ENCODE results near the gene LOXHD1. TPM values are rescaled to one million over a fixed set of nuclear protein-coding genes. Genes with fewer than 3 reads are reported as not detected.
A peak's percentile ranks its signal among the peaks of the same experiment; 100 is the strongest.

LOXHD1 gene
- total RNA-seq, 6 experiments from 2014 or later, result not detected

DNA sequence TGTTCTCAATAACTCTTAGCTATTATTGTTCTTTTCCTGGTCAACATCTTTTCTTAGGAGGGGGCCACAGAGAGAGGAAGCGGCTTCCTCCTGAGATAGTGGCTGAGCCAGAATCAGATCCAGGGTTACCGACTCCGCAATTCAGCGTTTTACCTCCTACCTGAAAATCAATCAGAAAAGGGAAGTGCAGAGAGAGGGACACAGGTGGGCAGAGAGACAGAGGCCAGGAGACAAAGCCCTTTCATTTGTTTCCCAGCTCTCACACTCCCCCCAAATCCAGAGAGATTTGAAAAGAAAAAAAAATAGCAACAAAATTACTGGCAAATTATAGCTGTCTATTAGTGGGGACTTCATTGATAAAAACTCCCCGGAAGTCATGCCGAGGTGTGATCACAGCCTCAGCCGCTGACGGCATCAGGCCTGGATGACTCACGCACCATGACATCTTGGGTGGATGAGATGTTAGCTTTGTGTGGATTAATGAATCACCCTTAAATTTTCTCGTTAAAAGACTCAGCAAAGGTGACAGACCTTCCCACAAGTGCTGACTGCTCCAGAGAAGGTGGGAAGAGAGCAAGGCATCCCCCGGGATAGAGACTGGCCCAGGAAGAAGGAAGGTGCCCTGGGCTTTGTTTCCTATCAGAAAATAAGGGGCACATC is 120.7 kb downstream of the LOXHD1 start:
- H3K27me3 ChIP-seq, result no peaks in the 10 kb centered on the region
- intact Hi-C loops (cut with DNase I), result no loop called here
- no peaks in the 10 kb centered on the region for H3K4me1 ChIP-seq
- no peak overlapping the region for H3K27ac ChIP-seq
- no peaks in the 10 kb centered on the region for H3K9me3 ChIP-seq
- WGBS (ENCODE audit: insufficient coverage, low coverage, low lambda C conversion rate, missing lambda C conversion rate), result 44% methylated on average over 9 of the region's 11 CpGs
- DNase-seq (no peak), ATAC-seq (peak in 1 of 4 donors; percentile 34)
- TF ChIP-seq, protein P1, sequence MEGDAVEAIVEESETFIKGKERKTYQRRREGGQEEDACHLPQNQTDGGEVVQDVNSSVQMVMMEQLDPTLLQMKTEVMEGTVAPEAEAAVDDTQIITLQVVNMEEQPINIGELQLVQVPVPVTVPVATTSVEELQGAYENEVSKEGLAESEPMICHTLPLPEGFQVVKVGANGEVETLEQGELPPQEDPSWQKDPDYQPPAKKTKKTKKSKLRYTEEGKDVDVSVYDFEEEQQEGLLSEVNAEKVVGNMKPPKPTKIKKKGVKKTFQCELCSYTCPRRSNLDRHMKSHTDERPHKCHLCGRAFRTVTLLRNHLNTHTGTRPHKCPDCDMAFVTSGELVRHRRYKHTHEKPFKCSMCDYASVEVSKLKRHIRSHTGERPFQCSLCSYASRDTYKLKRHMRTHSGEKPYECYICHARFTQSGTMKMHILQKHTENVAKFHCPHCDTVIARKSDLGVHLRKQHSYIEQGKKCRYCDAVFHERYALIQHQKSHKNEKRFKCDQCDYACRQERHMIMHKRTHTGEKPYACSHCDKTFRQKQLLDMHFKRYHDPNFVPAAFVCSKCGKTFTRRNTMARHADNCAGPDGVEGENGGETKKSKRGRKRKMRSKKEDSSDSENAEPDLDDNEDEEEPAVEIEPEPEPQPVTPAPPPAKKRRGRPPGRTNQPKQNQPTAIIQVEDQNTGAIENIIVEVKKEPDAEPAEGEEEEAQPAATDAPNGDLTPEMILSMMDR (IDR thresholded peaks at IDR 0.05), result no peak
- TF ChIP-seq POLR2A (IDR thresholded peaks at IDR 0.05), result no peak
- H3K4me3 ChIP-seq, result no peak overlapping the region
- no peaks in the 10 kb centered on the region for H3K36me3 ChIP-seq

DNA sequence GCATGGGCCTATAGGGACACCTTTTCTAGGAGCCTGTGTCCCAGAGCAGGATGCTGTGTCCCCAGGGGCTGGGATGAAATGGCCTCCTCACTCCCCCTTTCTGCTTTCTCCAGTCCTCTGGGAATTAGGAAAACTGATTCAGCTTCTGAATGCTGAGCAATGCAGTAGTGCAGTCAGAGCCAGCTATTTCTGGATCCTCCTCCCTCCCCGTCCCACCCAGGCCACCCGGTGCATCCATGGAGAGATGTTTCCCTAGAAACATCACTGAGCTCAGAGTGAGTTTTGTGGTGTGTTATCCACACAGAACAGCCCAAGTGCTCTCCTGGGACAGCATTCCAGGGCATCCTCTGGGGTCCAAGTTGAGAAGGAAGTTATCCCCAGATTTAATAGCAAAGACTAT is 125.5 kb downstream of the LOXHD1 start:
- Histone ChIP-seq H3K36me3 (no peaks in the 10 kb centered on the region), H3K4me1 (no peaks in the 10 kb centered on the region), H3K27me3 (no peaks in the 10 kb centered on the region), H3K9me3 (no peaks in the 10 kb centered on the region), H3K27ac (no peak overlapping the region), H3K4me3 (no peak overlapping the region)
- TF ChIP-seq POLR2A (IDR thresholded peaks at IDR 0.05), result no peak
- TF ChIP-seq, protein P1 (IDR thresholded peaks at IDR 0.05), result no peak
- ATAC-seq, result no peak
- no CpG with 5 or more reads among the region's 2 CpGs for WGBS (ENCODE audit: insufficient coverage, low coverage, low lambda C conversion rate, missing lambda C conversion rate)
- intact Hi-C loops (cut with DNase I), result no loop called here
- DNase-seq, result no peak

DNA sequence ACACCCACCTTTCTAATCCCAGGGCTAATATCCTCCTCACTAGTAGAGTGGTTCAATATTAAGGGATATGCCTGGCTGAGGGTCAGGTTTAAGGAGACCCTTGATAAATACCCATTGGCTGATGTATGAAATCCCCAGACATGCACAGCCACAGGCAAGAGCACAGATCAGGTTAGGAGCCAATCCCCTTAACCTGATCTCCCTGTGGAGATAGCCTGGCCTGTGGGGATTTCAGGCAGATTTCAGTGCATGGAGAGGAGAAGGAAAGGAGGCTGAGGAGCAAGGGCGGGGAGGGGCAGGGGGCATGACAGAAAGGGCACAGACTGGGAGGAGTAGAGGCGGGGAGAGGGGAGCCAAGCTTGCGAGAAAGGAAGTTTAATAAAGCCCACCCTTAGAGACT is 129.0 kb downstream of the LOXHD1 start:
- no peak overlapping the region for H3K27ac ChIP-seq
- no peak for ATAC-seq
- no peaks in the 10 kb centered on the region for H3K4me1 ChIP-seq
- no peak overlapping the region for H3K4me3 ChIP-seq
- no peaks in the 10 kb centered on the region for H3K27me3 ChIP-seq
- DNase-seq, result no peak
- intact Hi-C loops (cut with DNase I), result no loop called here
- no peaks in the 10 kb centered on the region for H3K9me3 ChIP-seq
- 69% methylated on average over 2 of the region's 3 CpGs for WGBS (ENCODE audit: insufficient coverage, low coverage, low lambda C conversion rate, missing lambda C conversion rate)
- H3K36me3 ChIP-seq, result no peaks in the 10 kb centered on the region
- TF ChIP-seq, protein P1 (IDR thresholded peaks at IDR 0.05), result no peak
- no peak for TF ChIP-seq POLR2A (IDR thresholded peaks at IDR 0.05)

DNA sequence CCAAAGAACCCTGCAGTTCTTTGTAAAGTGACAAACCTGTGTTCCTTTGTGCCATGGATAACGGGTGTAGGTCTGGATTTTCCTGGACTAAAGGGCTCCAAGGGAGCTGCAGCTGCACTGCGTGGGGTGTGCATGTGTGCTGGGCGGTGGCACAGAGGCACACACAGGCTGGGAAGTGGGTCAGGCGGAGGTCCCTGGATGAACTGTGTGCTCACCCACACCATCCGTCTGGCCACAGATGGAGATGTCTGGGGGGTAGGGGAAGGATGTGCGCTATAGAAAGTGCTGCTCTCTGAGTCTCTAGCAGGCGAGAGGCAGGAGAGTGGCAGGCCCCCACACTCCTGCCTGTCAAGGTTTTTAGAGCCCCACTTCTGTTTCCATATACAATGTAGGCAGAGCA is 137.2 kb downstream of the LOXHD1 start:
- H3K4me1 ChIP-seq, result no peaks in the 10 kb centered on the region
- no peak for TF ChIP-seq POLR2A (IDR thresholded peaks at IDR 0.05)
- TF ChIP-seq, protein P1 (IDR thresholded peaks at IDR 0.05), result no peak
- intact Hi-C loops (cut with DNase I), result no loop called here
- H3K4me3 ChIP-seq, result no peak overlapping the region
- ATAC-seq, result no peak
- H3K27ac ChIP-seq, result no peak overlapping the region
- no peaks in the 10 kb centered on the region for H3K9me3 ChIP-seq
- DNase-seq, result peak in 1 of 3 donors; percentile 22
- H3K36me3 ChIP-seq, result no peaks in the 10 kb centered on the region
- H3K27me3 ChIP-seq, result no peaks in the 10 kb centered on the region
- 80% methylated on average over 5 of the region's 7 CpGs for WGBS (ENCODE audit: insufficient coverage, low coverage, low lambda C conversion rate, missing lambda C conversion rate)
